ENCODE data around the gene SBF2.

SBF2 gene

DNA sequence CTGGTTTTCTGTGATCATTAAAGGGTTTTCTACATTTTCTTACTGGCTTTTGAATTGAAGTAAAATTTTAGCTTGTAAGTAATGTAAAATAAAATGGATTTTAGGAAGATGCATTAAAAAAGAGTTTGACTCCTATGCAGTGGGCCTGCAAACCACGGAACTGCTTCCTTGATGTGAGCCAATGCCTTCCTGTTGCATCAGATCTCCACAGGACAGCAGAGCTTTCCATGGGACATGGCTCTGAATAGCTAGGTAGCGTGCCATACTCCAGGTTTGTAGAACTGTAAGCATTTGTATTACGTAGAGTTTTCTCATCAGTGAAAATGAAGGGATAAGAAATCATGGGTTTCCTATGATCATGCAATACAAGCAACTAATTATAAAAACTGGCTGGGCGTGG is 496.7 kb downstream of the SBF2 start:
- TF ChIP-seq, protein P1, sequence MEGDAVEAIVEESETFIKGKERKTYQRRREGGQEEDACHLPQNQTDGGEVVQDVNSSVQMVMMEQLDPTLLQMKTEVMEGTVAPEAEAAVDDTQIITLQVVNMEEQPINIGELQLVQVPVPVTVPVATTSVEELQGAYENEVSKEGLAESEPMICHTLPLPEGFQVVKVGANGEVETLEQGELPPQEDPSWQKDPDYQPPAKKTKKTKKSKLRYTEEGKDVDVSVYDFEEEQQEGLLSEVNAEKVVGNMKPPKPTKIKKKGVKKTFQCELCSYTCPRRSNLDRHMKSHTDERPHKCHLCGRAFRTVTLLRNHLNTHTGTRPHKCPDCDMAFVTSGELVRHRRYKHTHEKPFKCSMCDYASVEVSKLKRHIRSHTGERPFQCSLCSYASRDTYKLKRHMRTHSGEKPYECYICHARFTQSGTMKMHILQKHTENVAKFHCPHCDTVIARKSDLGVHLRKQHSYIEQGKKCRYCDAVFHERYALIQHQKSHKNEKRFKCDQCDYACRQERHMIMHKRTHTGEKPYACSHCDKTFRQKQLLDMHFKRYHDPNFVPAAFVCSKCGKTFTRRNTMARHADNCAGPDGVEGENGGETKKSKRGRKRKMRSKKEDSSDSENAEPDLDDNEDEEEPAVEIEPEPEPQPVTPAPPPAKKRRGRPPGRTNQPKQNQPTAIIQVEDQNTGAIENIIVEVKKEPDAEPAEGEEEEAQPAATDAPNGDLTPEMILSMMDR (IDR thresholded peaks at IDR 0.05; ENCODE audit: control extremely low read depth, extremely low read depth, low read depth, missing control alignments), result no peak
- CTCF ChIA-PET, result interaction anchor here (1.5 to 3.8 kb wide), 3 partner anchors 10 to 280 kb away, joined by 3 to 13 read pairs (median 5); no protein-coding TSS in a partner anchor
- no peak for DNase-seq (ENCODE audit: extremely low spot score)
- POLR2A ChIA-PET, result no interaction called here

DNA sequence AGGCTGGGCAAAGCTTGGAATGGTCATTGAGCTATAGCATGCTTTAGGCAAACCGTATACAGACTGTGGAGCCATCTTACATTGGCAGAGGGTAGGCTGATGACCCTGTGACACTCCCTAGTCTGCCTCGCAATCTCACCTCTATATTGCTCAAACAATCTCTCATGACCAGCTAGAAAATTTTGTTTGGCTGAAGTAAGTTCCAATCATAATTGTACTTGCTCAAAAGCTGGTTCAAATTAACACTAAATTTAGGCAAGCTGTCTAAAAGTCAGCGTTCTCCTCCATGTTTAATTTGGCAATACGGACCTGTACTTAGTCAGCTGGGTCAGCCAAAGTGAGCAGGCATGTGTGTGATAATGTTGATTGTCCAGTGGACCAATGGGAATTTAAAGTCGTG is 497.2 kb downstream of the SBF2 start:
- ChIA-PET POLR2A (no interaction called here), CTCF (interaction anchor here (1.5 to 3.8 kb wide), 2 partner anchors 10 kb away, joined by 3 to 13 read pairs; no protein-coding TSS in a partner anchor)
- no peak for DNase-seq (ENCODE audit: extremely low spot score)
- TF ChIP-seq, protein P1 (IDR thresholded peaks at IDR 0.05; ENCODE audit: control extremely low read depth, extremely low read depth, low read depth, missing control alignments), result no peak

GRCh38 chr11:9796266-9796665 is 497.8 kb downstream of the SBF2 start:
- DNase-seq (ENCODE audit: extremely low spot score), result no peak
- TF ChIP-seq, protein P1 (IDR thresholded peaks at IDR 0.05; ENCODE audit: control extremely low read depth, extremely low read depth, low read depth, missing control alignments), result no peak
- ChIA-PET POLR2A (no interaction called here), CTCF (interaction anchor here (1.5 to 3.8 kb wide), 2 partner anchors 9 to 11 kb away, joined by 3 to 13 read pairs; no protein-coding TSS in a partner anchor)

DNA sequence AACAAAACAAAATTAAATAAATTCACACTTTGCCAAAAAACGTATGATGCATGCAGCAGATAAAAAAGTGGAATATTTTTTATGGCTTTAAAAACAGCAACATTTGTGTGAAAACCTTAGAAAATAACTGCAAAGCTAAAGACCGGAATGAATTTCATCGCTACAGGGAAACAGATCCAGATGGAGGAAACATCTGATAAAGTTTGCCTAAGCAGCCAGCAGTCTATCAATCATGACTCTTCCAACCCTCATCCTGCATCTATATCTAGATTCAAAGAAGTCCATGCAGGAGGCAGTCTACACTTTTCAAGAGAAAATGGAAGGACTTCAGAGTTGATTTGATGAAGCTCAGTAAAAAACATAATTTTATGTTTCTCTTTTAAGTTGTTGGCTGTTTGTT is 503.3 kb downstream of the SBF2 start:
- DNase-seq (ENCODE audit: extremely low spot score), result no peak
- POLR2A ChIA-PET, result no interaction called here
- CTCF ChIA-PET, result no interaction called here
- TF ChIP-seq, protein P1 (IDR thresholded peaks at IDR 0.05; ENCODE audit: control extremely low read depth, extremely low read depth, low read depth, missing control alignments), result no peak

DNA sequence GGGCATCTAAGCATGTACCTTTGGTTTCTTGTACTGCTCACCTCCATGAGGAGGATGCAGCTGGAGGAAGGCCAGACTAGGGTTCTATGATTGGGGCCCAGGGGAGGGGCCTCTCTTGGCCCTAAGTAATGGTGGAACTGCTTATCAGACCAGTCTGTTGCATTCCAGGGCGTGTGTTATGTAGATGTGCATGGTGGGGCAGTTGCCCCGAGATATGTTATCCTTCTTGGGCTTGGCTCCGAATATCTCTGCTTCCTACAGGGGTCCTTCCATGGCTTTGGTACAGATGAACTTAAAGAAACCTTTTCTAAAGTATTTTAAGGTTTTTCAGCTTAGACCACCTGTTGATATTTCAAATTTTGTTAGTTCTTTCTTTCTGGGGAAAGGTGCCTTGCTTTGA is 504.1 kb downstream of the SBF2 start:
- no peak for DNase-seq (ENCODE audit: extremely low spot score)
- TF ChIP-seq, protein P1 (IDR thresholded peaks at IDR 0.05; ENCODE audit: control extremely low read depth, extremely low read depth, low read depth, missing control alignments), result no peak
- ChIA-PET CTCF (no interaction called here), POLR2A (no interaction called here)

DNA sequence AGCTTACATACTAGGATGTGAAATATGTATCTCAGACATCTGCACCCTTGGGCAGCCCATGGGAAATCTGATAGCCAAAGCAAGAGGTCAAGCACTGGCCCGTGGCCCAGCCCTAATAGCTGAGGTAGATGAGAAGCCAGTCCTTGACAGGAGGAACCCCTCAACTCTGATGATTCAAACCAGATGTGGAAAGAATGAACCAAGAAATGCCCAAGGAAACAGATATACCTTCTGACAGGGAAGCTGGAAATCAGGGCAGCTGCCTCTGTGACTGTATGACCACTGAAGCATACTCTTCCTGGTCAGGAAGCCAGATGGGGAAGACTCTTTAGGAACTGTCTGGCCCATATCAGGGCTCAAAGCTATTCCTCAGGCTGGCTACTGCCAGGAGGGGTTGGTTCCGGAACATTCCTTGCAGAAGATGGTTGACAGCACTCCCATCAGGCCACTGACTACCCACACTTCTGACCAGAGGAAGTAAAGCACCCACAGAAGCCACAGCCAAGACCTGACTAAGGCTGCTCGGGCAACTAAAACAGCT is 506.0 kb downstream of the SBF2 start:
- ChIA-PET CTCF (interaction anchor here (1.0 to 1.8 kb wide), 3 partner anchors 9 to 87 kb away, joined by 3 to 5 read pairs (median 4); no protein-coding TSS in a partner anchor), POLR2A (no interaction called here)
- TF ChIP-seq, protein P1 (IDR thresholded peaks at IDR 0.05; ENCODE audit: control extremely low read depth, extremely low read depth, low read depth, missing control alignments), result no peak
- no peak for DNase-seq (ENCODE audit: extremely low spot score)

All from GM10248 (cell line).